Eye (tissue), 1 donor: ENCODE measurements around the gene HSD17B13.
"Not testable (repeated sequence)": the region's sequence is repeated elsewhere in the genome, so short reads cannot be mapped to it uniquely, and the experiment has no call there.

Experiments used
- DNase-seq: peaks from one replicate; pipeline ENCODE4 v3.0.0-alpha.2; 2015

The HSD17B13 gene

DNA sequence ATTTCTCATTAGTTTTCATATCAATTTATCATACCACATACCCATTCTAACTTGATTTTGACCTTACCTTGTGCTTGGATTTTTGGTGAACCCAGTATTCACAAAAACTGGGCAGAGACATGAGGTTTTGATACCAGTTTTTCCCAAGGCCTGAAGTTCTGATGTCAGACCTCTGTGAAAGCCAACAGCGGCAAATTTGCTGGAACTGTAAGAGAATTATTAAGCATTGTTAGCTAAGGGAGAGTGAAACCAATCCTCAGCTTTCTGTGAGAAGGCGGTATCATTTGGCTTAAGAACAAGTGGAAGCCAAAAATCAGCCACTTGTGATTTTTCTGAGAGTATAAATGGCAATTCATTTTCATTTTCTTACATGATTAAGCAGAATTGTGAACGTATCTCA lies 8.9 kb downstream of the HSD17B13 start:
- no peak for DNase-seq

GRCh38 chr4:87311684-87312083 lies 11.0 kb downstream of the HSD17B13 start:
- DNase-seq: no peak

DNA sequence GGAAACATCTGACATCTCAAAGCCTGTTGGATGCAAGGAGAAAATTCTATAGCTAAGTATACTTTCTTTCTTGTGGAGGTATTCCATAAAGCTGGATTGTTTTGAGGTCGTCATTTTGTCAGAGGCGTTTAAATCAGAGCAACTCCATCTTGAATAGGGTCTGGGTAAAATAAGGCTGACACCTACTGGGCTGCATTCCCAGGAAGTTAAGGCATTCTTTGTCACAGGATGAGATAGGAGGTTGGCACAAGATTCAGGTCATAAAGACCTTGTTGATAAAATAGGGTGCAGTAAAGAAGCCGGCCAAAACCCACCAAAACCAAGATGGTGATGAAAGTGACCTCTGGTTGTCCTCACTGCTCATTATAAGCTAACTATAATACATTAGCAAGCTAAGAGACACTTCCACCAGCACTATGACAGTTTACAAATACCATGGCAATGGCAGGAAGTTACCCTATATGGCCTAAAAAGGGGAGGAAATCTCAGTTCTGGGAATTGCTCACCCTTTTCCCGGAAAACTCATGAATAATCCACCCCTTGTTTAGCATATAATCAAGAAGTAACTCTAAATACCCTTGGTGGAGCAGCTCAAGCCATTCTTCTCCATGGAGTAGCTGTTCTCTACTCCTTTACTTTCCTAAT lies 11.9 kb downstream of the HSD17B13 start:
- DNase-seq: no peak

- DNase-seq: no peak
Observed at GRCh38 chr4:87309625-87310024, 13.1 kb downstream of the HSD17B13 start.

DNA sequence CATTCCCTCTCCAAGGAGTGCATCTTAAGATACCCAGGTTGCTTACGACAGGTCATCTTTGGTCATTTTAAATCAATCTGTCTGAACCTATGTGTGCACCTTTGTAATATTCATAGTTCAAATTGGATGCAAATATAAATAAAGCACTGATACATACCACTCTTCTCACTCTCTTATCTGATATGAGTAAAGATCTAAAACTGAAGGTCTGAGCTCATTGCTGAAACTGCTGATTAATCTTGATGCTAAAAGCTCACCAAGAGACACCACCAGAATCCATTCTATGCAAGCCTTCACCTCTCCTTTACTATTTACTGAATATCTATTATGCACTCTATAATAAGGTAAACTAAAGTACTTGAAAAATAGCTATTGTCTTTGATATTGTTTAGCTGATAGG lies 16.6 kb downstream of the HSD17B13 start:
- DNase-seq: no peak

DNA sequence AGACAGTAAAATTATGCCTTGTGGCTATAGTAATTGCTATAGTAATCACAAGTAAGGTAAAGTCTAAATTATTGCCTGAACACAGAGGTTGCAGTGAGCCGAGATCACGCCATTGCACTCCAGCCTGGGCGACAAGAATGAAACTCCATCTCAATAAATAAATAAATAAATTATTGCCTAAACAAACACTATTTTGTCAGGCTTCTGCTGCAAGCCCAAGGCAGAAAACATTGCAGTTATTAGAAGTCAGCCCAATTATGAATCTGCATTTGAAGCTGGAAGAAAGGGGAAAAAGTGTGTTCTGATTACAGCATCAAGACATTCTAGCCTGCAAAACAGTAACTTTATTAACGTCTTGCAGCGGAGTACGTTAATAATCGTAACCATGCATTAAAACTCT lies 17.1 kb downstream of the HSD17B13 start:
- DNase-seq: no peak

DNA sequence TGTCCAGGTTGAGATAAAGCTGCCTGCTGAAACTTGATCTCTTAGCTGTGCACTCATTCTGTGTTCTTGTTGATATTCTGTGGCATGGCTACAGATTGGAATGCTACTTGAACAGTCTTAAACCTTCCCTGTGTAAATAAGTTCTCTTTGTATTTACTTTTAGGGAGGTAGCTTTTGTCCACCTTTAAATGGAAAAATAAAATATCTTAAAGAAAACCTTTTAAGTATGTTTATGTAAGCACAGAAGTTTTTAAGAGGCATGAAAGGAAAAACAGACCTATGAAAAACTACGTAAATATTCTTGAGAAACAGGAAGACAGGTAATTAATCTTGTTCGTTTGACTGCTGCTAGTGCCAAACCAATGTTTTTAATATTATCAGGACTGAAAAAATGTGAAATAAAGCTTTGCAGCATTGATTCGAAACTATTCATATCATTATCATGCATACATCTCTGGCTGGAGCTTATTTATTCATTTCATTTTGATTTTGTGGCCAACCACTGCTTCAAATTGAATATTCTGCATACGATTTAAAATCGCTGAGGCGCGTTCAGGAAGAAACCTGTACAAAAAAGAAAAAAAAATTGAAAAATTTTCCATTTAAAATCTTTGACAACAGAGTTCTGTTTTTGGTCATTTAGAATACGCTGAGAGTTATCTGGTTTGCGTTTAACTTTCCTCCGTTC lies 17.8 kb downstream of the HSD17B13 start:
- no peak for DNase-seq

DNA sequence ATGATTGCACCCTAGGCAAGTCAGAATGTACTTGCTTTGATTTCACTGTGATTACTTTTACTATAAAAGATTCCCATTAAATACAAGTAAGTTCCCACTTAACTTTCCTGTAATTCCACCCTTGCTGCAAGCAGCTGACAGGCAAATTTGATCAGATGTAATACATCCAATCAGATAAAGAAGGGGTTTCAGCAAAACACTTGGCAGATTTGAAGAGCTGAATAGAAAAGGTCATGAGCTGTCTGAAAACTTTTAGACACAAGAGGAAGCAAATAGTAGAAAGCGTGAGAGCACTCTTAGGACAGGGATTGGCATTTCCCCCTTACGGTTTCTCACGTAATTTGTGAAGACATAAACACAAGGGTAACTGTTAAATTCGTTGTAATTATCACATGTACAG lies 22.8 kb downstream of the HSD17B13 start:
- DNase-seq: no peak

DNA sequence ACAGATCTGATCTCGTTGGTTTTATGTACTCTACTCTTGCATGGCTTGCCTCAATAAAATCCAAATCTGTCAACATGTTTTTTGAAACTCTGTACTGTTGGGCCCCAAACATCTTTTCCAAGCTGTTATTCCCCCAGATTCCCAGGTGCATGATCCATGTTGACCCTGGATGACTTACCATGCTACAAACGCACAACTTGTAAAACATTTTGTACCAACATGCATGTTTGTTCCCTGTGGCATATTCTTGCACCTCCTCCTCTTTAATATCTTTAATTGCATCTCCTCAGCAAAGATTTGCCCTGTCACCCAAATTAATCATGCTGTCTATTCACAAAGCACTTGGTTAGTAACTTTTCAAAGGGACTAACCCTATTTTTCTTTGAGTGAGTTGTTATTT lies 24.3 kb downstream of the HSD17B13 start:
- no peak for DNase-seq

GRCh38 chr4:87294911-87295310 lies 27.8 kb downstream of the HSD17B13 start:
- not testable (repeated sequence) for DNase-seq

- not testable (repeated sequence) for DNase-seq
Observed at GRCh38 chr4:87293889-87294288, 28.8 kb downstream of the HSD17B13 start.

DNA sequence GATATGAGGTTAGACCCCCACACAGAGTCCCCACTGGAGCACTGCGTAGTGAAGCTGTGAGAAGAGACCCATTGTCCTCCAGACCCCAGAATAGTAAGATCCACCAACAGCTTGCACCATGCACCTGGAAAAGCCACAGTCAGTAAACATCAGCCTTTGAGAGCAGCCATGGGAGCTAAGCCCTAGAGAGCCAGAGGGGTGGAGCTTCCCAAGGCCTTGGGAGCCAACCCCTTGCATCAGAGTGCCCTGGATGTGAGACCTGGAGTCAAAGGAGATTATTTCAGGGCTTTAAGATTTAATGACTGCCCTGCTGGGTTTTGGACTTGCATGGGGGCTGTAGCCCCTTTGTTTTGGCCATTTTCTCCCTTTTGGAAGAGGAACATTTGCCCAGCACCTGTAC lies 35.7 kb downstream of the HSD17B13 start:
- no peak for DNase-seq

GRCh38 chr4:87284268-87284667 lies 38.4 kb downstream of the HSD17B13 start:
- DNase-seq: not testable (repeated sequence)

- DNase-seq: no peak
Observed at GRCh38 chr4:87283151-87283550, 39.5 kb downstream of the HSD17B13 start.

DNA sequence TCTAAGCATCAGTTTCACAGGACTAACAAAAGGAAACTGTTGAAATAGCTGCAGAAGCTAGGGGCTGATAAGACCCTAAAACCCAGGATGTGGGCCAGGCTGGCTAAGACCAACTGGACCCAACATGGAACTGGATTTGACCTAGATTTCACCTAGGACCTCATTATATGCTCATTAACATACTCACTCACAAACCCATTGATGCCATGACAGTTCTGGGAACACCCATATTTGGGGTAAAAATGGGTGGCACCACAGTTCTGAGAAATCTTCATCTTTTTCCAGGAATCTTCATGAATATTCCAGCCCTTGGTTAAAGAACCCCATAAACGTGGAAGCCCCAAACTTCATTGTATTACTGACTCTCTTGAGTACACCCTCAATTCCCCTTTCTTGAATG lies 41.1 kb downstream of the HSD17B13 start:
- no peak for DNase-seq

GRCh38 chr4:87278335-87278794 lies 44.3 kb downstream of the HSD17B13 start:
- no peak for DNase-seq

DNA sequence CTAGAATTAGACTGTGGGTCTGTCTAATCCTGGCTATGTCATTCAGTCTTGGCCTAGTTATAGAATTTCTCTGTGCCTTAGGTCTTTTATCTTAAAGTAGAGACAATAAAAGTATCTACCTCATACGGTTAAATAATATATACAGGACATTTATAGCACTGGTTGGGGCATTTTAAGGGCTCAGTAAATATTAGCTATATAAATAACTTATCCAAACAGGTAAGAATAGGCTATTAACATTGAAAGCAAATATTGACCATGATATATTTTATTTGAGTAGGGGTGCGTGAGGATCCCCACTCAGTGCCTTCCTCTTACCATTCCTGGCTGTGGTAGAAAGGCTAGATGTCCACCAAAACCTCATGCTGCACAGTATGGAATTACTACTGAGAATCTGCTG lies 47.4 kb downstream of the HSD17B13 start:
- DNase-seq: no peak

GRCh38 chr4:87274803-87275202 lies 47.9 kb downstream of the HSD17B13 start:
- no peak for DNase-seq

GRCh38 chr4:87274327-87274726 lies 48.4 kb downstream of the HSD17B13 start:
- DNase-seq: no peak

DNA sequence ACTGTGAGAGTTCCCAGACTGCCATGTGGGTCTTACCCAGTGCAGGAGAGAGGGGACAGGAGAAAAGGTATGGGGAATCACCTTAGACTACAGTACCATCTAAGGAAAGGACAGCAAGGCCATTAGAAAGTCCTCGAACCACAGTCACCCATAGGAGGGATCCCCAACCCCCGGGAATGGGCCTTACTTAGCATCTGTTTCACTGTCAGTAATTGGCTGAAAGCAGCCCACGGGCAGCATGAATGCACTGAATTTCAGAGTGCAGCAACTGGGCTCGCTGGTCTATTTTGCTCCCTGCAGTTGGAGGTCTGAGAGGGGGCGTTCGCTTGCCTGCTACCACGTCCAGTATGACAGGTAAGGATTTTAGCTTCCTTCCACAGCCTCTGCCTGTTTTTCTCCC lies 51.9 kb downstream of the HSD17B13 start:
- DNase-seq: no peak

DNA sequence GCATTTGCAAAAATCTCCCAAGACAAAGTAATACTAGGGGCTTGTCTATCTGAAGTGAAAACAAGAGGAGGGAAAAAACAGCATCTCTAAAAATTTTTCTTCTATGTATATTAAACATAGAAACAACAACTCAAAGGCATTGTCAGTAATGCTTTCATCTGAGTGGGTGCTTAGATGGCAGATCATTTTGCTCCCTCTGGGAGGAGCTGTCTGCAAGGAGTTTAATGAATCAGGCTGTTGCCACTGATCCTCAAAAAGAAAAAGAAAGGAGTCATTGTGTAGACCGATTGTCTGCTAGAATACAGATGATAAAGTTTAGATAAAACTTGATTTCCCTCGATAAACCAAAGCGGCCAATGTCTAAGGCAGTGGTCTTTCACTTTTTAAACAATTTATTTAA lies 52.5 kb downstream of the HSD17B13 start:
- peak; percentile 69 for DNase-seq

GRCh38 chr4:87268411-87268810 lies 54.3 kb downstream of the HSD17B13 start:
- DNase-seq: peak; percentile 76

DNA sequence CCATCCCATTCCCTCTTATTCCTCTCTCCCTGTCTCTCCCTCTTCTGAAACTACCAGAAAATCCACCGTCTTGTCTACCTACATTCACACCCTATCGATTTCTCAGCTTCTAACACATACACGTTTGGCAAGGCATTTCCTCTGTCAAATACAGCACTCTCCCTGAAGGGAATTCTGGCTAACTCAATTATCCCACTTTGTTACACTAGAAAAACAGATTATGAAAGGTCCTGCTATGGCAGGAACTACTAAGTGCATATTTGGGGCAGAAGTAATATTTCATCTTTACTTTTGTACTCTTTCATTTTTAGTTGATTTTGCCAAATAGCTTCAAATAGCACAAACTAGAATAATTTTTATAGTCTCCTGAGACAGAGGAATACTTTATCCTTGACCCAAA lies 55.7 kb downstream of the HSD17B13 start:
- no peak for DNase-seq

GRCh38 chr4:87262886-87263285 lies 59.8 kb downstream of the HSD17B13 start:
- DNase-seq: no peak

DNA sequence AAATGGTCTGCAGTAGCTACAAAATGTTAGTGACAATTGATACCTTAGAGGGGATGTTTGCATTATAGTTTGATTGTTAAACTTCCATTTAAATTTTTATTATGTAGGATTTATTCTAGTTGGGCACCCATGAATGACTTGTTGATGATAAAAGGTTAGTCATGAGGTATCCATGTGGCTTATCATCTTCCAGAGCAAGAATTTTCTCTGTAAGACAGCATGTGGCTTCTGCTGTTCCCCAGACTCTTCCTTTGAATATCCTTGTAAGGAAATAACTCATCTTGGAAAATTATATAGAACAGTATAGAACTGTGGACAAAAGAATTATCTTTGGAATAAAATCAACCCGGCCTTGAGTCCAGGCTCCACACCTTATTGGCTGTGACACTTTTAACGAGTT lies 62.2 kb downstream of the HSD17B13 start:
- DNase-seq: no peak
